HT1080 (cell line): Measurements from ENCODE around the gene USP24. TPM values are rescaled to one million over a fixed set of nuclear protein-coding genes. Genes with fewer than 3 reads are reported as not detected.

ENCODE experiments used
- DNase-seq: peaks from one replicate; pipeline ENCODE4 v3.0.0-alpha.2; 2015; ENCODE audit warnings: low read depth
- polyA plus RNA-seq, 2 experiments: library from polyadenylated mRNA; depleted of rRNA; stranded (reverse); fragments of >200 nt; gene quantifications; 2 replicates each; pipeline ENCODE4 v1.2.3, GENCODE V29; 2015
- total RNA-seq: library from RNA; depleted of rRNA; stranded (reverse); fragments of >200 nt; shearing (Covaris generic); gene quantifications from 2 replicates; pipeline ENCODE4 v1.2.3, GENCODE V29; 2014; rRNA removed

Gene USP24, protein sequence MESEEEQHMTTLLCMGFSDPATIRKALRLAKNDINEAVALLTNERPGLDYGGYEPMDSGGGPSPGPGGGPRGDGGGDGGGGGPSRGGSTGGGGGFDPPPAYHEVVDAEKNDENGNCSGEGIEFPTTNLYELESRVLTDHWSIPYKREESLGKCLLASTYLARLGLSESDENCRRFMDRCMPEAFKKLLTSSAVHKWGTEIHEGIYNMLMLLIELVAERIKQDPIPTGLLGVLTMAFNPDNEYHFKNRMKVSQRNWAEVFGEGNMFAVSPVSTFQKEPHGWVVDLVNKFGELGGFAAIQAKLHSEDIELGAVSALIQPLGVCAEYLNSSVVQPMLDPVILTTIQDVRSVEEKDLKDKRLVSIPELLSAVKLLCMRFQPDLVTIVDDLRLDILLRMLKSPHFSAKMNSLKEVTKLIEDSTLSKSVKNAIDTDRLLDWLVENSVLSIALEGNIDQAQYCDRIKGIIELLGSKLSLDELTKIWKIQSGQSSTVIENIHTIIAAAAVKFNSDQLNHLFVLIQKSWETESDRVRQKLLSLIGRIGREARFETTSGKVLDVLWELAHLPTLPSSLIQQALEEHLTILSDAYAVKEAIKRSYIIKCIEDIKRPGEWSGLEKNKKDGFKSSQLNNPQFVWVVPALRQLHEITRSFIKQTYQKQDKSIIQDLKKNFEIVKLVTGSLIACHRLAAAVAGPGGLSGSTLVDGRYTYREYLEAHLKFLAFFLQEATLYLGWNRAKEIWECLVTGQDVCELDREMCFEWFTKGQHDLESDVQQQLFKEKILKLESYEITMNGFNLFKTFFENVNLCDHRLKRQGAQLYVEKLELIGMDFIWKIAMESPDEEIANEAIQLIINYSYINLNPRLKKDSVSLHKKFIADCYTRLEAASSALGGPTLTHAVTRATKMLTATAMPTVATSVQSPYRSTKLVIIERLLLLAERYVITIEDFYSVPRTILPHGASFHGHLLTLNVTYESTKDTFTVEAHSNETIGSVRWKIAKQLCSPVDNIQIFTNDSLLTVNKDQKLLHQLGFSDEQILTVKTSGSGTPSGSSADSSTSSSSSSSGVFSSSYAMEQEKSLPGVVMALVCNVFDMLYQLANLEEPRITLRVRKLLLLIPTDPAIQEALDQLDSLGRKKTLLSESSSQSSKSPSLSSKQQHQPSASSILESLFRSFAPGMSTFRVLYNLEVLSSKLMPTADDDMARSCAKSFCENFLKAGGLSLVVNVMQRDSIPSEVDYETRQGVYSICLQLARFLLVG (N-terminal part only)
- total RNA-seq: 27.2 and 31.4 TPM in 2 replicates
- 10.7 and 15.0 TPM in 2 replicates for polyA plus RNA-seq (2015; cell fraction: cytosol; rRNA removed)
- polyA plus RNA-seq (2015; cell fraction: nucleus; rRNA removed): 40.7 and 45.9 TPM in 2 replicates

DNA sequence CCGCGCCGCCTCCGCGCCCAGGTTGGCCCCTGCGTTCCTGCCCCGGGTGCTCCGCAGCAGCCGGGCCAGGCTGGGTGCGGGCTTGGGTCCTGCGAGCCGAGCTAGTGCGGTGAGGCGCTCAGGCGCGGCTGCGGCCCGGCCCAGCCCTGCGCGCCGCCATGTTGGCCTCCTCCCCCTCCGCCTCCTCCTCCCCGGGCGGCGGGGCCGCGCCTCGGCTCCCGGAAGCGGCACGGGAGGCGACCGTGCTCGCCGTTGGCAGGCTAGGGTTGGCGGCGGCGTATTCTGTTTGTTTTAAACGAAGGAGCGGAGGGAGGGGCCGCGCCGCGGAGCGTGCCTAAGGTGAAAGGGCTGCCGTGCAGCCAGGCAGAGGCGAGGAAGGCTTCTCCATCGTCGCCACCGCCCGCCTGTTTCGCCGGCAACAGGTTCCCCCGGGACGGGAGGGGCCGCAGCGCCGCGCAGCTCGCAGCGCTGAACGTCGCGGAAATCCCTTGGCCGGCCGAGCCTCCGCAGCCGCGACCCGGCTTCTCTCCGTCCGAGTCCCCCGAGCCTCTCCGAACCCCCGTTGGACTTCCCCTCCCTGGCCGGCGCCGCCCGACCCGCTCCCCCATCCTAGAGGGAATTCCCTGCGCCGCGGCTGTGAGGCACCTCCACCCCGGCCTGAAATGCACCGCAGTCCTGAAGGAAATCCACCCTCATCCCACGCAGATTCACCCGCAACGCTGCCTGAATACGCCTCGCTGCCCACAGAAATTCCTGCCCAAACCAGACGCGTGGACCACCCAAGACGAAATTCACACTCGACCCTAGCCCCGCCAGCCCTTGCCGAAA, at the start of gene USP24:
USP24 (minus strand) TSS at position 171 of the 828 bp plus-strand sequence. CDS start 251 bp downstream, outside the sequence.
- DNase-seq: peak; percentile 62

DNA sequence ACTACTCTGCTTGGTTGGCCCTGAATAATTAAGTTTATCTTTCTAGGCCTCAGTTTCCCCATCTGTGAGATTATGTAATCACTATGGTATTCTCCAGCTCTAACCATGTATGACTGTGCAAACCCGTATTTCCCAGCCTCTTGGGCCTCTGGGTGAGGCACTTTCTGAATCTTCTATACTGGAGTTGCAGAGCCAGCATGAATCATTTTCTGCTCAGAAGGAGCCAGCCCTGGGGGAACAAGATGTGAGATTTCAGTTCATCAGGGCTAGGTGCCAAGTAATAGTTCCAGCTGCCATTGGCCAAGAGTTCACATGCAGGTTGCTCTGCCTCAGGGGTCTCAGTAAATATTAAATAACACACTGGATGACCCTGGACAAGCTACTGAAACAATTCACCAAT, 47.7 kb upstream of the USP24 start:
- DNase-seq: peak; percentile 35

DNA sequence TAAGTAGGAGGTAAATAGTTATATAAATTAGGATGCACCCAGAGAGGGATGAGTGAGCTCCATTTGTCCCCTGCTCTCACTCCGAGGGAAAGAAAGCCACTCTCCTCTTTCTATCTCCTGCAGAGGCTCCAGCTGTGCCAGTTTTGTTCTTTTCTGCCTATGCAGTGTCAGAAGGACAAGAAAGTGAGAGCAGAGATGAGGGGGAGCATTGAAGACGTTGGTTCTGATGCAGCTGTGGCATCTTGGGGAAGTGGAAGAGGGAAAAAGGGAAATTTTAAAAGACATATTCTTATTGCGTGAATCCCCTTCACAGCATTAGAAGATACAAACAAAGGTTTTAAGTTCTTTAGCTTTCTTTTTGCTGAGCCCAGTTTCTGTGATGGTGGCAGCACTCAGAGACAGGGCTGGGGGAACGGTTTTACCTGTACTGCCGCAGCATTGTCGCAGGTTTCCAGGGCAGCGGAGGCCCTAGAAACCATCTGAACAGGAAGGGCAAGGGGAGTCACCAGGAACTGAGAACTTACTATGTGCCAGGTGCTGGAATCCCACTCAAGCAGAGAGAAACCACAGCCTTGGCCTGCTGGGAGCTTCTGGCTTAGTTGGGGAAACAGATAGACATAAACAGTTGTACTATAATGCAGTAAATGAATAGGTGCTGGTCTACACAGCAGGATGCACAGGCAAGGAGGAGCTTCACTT, 44.9 kb upstream of the USP24 start:
- DNase-seq: no peak

DNA sequence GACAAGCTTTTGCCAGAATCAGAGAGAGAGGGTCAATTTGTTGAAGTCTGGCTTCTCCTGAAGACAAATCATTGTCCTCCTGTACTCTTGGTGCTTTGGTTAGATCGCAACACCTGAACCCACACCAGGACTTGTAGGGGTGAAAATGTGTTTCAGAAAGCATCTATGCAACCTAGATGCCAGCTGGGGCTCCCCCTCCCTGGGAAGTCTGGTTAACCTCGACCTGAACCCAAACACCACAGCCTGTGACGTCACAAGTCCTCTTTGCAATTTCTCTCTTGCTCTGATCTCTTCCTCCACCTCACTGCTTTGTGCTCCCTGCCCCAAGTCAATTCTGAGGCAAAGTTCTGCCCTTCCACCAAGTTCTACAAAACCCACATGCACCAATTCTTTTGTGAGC, 42.8 kb upstream of the USP24 start:
- DNase-seq: no peak

DNA sequence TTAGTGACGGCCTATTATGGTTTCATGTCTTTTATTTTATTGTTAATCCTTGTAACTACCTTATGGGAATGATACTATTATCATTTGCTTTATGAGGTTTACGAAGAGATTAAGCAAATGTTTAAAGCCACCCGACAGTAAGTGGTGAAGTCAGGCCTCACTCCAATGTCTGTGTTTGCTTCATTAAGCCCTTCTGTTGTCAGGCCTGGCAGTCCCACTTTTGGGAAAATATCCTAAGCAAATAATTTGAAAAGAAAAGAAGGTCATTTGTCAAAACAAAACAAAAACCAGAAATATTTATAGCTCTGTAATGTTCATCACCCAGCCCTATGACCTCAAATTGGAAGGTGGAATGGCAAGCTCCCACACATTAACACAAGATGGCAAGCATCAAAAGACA, 40.7 kb upstream of the USP24 start:
- no peak for DNase-seq

DNA sequence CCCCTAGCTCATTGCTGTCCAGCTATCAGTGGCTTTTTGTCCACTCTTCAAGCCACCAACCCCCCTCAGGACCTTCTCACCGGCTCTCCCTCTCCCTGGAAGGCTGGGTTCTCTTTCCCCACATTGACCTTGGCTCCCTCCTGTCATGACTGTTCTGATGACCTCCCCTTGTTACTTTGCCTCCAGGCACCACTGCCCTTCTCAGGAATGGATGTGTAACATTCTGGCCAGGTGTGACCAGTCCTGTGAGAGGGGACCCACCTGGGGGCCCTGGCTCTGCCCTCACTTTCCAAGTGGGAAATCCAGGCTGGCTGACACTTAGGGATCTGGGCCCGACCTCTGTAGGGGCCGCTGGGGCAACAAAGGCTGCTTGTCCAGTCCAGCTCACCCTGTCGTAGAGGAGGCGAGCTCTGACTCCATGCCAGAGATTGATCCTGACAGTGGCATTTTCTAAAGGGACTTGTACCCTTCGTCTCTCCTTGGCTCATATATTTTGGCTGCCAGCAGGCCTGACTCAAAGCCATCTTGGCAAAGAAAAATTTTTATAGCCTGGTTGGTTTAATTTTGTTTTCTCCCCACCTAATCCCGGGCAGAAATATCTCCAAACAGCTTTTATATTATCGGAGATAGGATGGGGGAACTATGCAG, 37.9 kb upstream of the USP24 start:
- DNase-seq: no peak

DNA sequence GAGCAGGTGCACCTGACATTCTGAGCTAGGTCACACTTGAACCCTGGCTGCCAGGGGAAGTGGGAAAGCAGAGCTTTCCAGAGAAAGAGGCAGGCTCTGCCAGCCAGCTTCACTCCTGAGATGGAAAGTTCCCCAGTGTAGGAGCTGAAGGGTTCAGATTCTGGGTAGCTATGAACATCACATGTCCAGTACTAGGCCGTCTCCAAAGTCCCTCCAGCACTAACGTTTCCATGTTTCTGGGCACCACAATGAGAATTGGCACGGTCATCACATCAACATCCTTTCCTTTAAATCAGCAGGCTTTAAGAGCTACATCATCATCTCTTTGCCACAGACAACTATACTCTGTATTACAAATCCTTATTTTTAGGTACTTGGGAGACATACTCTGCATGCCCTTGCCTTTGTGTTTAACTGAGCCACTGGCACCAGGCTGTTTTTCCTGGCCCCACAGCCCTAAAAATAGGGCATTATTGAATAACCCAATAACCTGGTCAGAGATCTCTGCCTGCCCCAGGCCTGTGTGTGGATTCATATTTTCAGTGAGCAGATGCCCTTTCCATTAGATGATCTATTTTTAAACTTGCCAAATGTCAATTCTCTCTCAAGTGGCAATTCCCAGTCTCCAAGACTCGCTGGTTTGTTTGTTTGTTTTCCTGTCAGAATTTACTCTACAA, 35.4 kb upstream of the USP24 start:
- no peak for DNase-seq

DNA sequence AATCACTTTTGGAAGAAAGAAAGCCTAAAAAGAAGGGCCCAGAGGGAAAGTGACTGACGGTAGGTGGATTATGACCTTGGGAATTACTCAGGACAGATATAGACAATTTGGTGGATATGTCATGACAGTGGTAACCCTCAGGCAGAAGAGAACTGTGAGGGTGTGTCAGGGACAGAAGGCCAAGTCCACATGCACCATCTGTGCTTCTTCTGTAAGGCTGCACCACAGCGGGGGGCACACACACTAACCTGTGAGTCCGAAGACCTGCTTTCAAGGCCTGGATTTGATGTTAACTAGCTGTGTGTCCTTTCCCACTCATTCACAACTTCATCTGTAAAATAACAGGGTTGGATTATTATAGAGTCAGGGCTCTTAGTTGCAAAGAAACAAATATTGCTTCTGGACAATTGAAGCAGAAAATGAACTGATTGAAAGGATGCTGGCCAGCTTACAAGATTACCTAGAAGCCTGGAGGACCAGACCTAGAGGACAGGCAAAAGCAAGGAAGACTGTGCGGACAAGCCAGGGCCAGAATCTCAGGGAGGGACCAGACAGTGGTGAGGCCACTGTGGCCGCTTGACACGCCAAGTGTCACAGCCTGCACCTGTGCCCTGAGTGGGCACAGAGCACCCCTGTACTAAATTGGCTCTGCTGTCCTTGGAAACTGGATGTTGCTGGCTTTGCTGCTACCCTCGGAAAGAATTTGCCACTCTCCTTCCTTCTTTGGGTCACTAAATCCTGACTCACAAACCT, 34.7 kb upstream of the USP24 start:
- no peak for DNase-seq

DNA sequence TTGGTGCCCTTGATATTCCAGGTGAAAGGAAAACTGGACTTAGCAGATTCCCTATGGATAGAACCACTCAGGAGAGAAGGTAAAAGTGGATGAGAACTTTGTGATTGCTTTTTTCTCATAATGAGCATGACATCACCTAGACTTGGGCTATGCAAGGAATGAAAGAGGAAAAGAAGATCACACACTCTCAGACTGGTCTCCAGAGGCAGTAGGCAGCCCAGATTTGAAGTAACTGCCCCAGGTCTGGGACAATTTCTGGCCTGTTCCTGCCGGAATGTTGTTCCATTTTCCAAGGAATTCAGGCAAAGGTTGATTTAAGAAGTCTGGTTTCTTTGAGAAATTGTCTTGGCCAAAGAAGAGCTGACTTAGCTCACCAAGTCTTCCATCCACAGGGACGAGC, 31.7 kb upstream of the USP24 start:
- DNase-seq: no peak

DNA sequence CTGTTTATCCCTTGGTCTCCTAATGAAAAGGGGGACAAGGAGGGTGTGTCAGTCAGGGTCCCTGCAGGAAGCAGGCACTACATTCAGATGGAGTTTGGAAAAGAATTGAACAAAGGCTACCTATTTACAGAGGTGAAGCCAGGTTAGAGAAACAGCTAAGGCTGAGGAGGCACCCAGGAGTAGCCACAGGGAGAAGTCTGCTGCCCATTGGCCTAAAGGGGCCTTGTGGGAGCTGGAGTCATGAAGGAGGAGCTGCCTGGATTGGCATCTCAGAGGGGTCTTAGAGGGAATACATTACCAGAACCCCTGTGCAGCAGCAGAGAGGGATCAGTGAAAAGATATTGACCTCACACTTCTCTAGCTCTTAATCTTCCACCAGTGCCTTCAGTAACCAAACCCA, 31.2 kb upstream of the USP24 start:
- no peak for DNase-seq

DNA sequence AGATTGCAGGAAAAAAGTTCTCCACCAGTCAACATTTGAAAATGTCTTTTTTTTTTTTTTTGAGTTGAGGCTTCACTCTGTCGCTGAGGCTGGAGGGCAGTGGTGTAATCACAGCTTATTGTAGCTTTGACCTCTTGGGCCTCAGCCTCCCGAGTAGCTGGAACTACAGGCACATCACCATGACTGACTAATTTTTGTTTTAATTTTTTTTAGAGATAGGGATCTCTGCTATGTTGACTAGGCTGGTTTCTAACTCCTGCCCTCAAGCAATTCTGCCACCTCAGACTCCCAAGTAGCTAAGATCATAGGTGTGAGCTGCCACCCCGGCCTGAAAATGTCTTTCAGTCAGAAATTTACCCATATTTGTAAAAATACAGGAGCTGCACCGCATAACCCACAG, 30.6 kb upstream of the USP24 start:
- no peak for DNase-seq

DNA sequence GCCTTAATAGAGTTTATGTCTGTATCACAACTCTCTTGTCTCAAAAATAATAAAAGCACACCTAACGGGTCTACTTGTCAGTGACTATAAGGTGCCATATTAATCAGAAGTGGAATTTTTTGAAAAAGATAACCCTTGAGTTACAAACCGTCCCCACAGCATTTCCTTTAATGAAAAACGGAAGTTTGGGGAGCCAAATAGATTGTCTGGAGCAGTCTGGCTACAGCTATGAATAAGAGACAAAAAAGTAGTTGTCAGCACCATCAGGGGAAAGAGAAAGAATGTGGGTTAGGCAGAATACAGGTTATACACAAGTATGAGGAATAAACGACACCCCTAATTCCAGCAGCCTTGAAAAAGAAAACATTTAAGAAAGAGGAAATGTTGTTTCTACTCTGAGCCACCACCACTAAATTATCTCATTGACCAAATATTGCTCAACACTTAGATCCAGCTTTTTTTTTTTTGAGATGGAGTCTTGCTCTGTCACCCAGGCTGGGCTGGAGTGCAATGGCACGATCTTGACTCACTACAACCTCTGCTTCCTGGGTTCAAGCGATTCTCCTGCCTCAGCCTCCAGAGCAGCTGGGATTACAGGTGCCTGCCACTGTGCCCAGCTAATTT, 29.4 kb upstream of the USP24 start:
- peak; percentile 44 for DNase-seq

DNA sequence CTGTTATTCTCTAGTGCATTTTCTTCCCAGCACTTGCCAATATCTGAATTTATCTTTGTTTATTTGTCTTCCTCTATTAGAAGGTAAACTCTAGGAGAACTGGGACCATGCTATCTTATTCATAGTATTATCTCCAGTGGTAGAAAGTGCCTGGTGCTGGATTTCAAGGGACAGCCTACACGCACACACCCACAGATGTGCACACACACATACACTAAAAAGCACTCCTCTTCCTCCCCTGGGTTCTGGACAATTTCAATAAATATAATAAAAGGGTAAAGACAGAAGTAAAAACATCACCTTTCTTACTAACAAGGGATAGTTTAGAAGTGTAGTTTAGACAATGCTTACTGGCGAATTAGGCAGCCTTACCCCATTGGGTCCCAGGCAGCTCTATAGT, 28.5 kb upstream of the USP24 start:
- DNase-seq: no peak

DNA sequence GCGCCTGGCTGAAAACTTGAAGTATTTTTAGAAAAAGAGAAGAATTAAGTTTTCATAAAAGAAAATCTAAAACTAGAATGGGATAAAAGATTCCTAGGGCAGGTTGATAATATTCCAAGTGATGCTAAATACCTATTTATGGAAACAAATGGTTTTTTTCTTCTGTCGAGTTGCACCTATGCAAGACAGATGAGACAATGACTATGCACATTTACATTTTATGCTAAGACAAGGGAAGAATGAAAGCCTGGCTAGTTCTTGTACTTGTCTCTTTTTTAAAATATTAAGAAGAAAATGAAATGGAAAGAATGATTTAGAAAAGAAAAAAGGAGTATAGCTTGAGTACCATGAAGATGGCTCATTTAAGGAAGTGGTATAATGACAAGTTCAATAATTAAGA, 24.4 kb upstream of the USP24 start:
- DNase-seq: no peak

DNA sequence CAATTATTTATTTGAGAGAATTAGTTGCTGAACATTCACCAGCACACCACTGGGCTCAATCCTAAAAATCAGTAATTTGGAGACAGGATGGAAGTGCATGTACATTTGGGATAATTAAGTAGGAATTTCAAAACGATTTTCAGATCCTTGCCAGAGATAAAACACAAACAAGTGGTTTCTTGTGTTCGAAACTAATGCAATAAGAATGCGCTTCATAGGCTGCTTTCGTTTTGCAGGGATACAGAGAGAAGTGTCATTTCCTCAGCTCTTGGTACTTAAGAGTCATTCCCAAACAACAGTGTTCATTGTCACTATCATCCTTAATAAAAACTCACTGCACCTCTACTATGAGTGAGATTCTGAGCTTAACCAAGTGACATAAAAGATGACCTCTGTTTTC, 20.6 kb upstream of the USP24 start:
- DNase-seq: peak; percentile 82

DNA sequence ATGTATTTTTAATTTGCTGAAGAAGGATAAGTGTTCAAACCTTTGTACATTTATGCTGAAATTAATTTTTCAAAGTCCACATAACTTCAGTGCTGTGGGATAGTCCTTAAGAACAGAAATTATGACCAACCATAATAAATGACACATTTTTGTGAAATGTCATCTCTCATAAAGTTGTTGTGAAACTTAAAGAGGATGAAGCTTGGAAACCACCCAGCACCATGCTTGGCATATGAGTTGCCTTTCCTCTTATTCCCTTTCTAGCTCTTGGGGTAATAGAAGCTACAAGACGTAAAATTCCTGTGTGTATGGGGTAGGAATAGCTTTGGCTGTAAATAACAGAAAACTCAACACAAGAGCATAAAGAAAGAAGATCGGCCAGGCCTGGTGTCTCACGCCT, 18.9 kb upstream of the USP24 start:
- DNase-seq: no peak

DNA sequence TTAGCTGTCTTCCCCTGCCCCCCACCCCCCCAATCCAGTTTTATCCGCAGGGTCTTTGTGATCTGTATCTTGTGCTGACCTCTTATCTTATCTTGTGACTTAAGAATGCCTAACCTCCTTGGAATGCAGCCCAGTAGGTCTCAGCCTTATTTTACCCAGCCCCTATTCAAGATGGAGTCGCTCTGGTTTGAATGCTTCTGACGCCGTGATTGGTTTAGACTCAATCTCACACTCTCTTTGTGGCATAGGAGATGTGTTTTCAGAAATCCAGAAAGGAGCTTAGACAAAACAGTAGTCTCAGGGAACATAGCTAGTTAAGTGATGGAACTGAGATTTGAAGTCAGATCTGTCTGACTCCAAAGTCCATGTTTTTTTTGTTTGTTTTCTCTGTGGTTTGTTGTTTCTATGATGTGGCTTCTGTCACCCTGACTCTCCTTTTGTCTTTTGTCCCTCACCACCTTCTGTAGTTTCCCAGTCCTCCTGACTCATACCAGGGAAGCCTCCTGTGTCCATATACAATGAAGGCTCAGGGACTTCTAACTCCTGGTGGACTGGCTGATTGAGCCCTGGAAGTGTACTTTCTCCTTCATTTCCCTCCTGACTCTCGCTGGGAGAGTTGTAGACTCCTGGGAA, 18.1 kb upstream of the USP24 start:
- peak; percentile 37 for DNase-seq
